NCI-H69 (cell line): ENCODE measurements around the gene CTDSP1.

Source experiments
- DNase-seq: peaks from one replicate; lab custom pipeline; 2025; lab: John Stamatoyannopoulos, UW

Gene CTDSP1

DNA sequence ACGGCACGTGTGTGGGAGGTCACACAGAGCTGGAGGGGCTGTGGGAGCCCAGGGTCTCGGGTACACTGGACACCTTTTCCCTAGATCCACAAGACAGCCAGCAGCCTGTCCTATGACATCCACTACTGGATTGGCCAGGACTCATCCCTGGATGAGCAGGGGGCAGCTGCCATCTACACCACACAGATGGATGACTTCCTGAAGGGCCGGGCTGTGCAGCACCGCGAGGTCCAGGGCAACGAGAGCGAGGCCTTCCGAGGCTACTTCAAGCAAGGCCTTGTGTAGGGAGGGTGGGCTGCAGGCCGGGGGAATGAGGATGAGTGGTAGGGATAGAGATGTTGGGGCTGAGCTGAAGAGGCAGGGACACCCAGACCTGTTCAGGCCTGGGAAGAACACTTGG lies 25.9 kb downstream of the CTDSP1 start:
- no peak for DNase-seq

DNA sequence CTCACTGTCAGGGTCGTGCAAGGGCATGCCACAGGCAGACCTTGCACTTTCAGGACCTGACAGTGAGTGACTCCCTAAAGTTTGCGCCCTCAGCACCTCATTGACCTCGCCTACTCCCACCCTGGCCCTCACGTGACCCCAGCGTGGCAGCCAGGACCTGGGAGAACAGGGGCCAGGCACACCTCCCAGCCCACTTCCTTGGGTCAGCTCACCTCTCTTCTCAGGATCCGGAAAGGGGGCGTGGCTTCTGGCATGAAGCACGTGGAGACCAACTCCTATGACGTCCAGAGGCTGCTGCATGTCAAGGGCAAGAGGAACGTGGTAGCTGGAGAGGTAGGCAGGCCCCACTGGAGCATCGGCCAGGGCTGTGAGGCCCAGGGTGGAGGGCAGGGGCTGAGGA lies 28.1 kb downstream of the CTDSP1 start:
- no peak for DNase-seq

DNA sequence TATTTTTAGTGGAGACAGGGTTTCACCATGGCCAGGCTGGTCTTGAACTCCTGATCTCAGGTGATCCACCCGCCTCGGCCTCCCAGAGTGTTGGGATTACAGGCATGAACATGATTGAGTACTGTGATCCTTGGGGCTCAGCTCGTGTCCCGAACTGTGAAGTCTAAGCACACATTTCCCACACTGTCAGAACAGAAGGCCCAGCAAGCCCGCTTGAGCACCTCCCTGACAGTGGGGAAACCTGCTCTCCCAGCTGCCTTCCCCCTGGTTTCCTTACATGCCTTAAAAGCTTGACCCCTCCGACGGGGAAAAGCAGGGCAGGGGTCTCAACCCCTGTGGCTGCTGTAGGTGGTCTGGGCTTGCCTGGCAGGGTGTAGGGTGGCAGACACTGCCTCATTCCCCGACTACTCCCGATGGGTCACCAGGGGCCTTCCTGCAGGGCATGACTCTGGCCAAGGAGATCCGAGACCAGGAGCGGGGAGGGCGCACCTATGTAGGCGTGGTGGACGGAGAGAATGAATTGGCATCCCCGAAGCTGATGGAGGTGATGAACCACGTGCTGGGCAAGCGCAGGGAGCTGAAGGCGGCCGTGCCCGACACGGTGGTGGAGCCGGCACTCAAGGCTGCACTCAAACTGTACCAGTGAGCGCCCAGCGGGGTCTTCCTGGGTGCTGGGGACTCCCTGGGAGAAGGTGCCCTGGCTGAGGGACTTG lies 29.3 kb downstream of the CTDSP1 start:
- DNase-seq = no peak

DNA sequence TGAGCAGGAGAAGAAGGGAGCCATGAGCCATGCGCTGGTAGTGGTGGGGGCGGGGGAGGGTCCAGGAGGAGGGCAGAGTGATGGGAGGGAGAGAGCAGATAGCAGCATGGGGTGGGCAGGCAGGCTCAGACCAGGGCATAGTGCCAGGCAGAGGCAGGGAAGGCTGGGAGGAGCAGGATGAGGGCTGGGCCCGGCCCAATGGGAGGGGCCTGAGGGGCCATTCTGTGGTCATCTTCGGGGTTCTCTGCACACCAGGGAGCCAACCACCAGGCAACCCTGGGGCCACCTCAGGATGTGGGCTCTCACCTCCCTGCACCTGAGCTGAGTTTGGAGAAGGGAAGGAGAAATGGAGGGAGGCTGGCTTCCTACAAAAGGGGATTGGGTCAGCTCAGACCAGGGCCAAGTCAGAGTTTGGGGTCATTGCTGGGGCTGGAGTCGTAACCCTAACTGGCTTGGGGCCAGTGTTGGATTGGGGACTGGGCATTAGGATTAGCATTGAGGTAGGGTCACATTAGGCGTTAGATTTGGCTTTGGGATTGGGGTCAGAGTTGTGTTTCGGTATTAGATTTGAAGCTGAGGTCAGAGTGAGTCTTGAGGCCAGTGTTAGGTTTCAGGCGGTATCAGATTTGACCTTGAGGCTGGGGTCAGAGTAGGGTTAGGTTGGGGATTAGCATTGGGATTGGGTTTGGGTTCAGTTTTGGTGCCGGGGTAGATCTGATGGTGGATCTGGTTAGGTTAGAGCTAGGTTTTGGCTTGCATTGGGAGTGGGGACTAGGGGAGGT lies 30.4 kb downstream of the CTDSP1 start:
- DNase-seq = peak; percentile 7

DNA sequence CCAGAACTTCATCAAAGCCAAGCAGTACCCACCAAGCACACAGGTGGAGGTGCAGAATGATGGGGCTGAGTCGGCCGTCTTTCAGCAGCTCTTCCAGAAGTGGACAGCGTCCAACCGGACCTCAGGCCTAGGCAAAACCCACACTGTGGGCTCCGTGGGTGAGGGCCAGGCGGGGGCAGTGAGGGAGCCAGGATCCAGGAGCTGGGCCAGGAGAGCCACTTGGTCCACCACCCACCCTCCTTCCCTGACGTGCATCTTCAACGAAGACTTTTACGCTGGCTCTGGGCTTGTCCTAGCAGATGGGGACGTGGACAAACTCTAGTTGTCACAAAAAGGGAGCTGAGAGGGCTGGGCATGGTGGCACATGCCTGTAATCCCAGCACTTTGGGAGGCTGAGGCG lies 31.1 kb downstream of the CTDSP1 start:
- no peak for DNase-seq

DNA sequence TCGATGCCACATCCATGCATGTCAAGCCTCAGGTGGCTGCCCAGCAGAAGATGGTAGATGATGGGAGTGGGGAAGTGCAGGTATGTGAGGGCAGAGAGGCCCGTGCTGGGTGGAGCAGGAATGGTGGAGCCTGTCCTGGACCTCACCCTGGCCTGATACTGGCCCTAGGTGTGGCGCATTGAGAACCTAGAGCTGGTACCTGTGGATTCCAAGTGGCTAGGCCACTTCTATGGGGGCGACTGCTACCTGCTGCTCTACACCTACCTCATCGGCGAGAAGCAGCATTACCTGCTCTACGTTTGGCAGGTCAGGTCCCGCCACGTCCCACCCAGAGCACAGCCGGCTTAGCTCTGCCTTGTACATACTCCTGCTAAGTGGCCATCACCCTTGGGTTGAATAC lies 32.2 kb downstream of the CTDSP1 start:
- no peak for DNase-seq

DNA sequence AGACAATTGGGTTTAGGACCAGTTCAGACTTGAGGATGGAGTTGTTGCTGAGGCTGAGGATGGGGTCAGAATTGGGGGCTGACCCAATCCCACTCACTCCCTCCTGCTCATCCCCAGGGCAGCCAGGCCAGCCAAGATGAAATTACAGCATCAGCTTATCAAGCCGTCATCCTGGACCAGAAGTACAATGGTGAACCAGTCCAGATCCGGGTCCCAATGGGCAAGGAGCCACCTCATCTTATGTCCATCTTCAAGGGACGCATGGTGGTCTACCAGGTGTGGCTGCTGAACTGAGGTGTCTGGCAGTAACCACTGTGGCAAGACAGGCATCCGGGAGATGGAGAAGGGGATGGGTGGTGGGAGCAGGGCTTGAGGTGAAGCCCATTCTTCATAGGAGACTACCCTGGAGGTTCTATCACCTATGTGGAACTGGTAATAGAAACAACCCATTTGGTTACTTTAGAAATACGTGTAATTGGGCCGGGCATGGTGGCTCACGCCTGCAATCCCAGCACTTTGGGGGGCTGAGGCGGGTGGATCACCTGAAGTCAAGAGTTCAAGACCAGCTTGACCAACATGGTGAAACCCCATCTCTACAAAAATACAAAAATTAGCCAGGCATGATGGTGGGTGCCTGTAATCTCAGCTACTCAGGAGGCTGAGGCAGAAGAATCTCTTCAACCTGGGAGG lies 33.2 kb downstream of the CTDSP1 start:
- DNase-seq = no peak

DNA sequence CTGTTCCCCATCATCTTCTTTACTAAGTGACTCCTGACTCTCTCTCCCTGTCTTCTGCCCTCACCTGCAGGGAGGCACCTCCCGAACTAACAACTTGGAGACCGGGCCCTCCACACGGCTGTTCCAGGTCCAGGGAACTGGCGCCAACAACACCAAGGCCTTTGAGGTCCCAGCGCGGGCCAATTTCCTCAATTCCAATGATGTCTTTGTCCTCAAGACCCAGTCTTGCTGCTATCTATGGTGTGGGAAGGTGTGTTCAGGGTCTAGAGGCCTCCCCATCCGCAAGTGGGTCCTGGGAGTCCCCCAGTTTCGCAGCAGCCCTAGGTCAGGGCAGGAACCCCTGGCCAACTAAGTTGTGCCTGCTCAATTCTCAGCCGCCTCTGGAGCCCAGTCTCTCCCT lies 34.8 kb downstream of the CTDSP1 start:
- no peak for DNase-seq

DNA sequence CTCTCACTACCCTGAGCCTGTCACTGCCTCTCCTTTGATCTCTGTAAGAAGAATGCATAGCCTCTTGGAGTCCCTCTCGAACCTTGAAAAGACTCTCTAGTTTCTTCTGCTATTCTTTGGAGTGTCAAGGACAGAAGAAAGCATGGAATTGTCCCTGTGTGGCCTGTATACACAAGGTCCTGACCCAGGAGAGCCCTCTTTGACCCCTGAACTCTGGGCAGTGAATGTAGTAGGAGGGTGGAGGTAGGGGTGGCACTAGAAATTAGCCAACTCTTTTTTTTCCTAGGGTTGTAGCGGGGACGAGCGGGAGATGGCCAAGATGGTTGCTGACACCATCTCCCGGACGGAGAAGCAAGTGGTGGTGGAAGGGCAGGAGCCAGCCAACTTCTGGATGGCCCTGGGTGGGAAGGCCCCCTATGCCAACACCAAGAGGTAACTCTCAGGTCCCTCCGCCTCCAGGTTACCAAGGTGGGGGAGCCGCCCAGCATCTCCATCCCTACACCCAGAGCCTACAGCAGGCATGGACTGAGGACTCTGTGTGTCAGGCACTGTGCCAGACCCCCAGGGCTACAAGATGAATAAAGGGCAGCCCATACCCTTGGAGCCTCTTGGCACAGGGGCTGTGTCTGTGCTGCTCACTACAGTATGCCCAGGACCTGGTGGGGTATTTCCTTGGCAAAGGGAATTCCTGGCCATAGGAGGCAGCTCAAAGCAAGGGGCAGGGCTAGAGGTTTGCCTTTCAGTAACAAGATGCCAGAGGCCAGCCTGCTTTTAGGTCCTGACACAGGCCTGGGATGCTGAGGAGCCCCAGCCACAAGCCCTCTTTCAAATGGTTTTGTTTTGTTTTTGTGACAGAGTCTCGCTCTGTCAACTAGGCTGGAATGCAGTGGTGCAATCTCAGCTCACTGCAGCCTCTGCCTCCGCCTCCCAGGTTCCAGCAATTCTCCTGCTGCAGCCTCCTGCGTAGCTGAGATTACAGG lies 35.6 kb downstream of the CTDSP1 start:
- no peak for DNase-seq

DNA sequence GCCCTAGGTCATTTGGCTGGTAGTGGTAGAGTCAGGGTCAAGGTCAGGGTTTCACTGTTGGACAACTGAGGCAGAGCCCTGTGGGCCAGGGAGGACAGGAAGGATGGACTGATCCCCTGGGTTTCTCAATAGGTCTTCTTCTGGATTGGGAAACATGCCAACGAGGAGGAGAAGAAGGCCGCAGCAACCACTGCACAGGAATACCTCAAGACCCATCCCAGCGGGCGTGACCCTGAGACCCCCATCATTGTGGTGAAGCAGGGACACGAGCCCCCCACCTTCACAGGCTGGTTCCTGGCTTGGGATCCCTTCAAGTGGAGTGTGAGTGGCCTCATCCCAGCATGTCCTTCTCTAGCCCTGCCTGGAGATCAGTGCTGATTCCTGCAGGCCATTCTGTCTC lies 37.3 kb downstream of the CTDSP1 start:
- no peak for DNase-seq

DNA sequence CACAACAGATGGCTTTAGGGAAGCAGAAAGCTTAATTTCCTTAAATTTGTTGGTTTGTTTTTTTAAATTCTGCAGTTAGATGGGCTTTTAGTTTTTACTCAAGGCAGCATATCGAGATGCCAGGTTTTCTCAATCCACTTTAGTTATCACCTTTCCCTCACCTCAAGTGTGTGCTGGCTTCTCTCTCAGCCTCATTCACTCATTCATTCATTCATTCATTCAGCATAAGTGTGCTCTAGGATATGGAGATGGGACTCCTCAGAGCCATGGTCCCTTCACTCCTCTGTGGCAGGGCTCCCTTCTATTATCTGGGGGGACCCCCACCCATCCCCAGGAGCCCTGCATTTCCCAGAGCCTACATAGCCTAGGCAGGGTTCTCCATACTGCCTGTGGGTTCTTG lies 38.3 kb downstream of the CTDSP1 start:
- DNase-seq = no peak

DNA sequence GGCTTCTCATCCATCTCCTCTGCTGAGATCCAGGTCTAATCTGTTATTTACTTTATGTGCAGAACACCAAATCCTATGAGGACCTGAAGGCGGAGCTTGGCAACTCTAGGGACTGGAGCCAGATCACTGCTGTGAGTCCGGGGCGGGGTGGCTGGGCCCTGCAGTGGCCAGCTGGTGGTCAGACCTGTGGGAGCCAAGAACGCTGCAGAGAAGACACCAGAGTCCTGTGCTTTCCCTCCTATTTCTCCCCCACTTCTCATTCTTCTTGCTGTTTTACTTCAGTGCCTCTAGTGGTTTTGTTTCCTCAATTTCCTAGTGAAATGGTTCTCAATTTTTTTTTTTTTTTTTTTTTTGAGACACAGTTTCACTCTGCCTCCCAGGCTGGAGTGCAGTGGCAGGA lies 38.9 kb downstream of the CTDSP1 start:
- peak; percentile 48 for DNase-seq

DNA sequence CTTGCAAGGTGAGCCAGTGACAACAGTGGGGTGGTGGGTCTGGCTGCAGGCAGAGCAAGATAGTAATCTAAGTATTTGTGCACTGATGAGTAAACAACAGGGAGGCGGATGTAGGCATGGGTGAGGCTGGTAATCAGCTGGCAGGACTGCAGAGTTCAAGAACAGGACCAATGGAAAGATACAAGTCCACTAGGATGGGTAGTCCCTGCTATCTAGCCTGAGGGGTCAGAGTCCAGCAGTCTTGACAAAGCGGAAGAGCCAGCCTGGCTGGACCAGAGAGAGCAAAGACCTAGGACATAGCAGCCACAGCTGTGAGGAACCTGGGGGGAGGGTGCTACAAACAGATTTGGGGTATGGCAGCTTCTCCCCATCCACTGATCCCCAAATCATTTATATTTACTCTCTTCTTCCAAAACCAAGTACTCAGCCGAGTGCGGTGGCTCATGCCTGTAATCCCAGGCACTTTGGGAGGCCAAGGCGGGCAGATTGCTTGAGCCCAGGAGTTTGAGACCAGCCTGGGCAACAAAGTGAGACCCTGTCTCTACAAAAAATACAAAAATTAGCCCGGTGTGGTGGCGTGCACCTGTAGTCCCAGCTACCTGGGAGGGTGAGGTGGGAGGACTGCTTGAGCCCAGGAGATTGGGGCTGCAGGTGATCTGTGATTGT lies 45.2 kb downstream of the CTDSP1 start:
- no peak for DNase-seq

DNA sequence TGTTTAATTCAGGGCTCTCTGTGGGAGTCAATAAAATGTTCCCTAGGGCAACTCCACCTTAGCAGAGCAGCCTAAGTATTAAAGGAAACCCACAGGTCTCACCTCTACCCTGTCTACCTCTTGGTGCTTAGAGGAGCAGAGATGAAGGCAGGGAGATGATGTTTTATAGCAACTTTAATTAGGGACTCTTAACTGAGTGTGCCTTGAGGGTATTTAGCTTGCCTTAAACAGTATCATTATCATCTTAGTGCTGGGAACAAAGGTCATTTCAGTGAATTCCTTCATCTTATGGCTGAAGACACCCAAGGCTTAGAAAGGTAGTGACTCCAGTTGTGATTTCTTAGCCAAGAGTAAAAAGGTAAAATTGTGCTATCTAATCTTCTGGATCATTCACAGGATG lies 45.9 kb downstream of the CTDSP1 start:
- DNase-seq = peak; percentile 65

DNA sequence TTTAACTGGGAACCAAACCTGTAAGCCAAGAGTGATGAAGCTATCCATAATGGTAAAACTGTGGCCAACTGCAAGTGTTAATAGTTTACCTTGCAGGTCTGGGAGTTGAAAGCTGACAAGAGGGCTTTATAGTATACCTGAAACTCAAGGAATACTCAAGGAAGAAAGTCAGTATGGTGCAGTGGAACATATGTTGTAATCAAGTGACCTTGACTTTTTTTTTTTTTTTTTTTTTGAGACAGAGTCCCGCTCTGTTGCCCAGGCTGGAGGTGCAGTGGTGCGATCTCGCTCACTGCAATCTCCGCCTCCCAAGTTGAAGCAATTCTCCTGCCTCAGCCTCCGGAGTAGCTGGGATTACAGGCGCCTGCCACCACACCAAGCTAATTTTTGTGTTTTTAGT lies 46.9 kb downstream of the CTDSP1 start:
- no peak for DNase-seq

DNA sequence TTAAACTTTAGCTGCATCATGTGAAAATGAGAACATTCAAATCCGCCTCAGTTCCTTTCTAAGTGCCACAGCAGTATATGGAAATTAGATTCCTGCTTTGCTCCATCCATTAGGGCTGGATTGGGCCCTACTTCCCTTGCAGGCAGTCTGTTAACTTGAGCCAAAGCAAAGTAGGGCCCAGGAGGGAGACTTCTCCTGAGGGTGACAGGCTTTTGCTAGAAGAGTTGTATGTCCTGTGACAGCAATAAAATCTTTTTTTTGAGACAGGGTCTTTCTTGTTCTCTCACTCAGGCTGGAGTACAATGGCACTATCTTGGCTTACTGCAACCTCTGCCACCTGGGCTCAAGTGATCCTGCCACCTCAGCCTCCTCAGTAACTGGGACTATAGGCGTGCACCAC lies 47.4 kb downstream of the CTDSP1 start:
- DNase-seq = no peak

DNA sequence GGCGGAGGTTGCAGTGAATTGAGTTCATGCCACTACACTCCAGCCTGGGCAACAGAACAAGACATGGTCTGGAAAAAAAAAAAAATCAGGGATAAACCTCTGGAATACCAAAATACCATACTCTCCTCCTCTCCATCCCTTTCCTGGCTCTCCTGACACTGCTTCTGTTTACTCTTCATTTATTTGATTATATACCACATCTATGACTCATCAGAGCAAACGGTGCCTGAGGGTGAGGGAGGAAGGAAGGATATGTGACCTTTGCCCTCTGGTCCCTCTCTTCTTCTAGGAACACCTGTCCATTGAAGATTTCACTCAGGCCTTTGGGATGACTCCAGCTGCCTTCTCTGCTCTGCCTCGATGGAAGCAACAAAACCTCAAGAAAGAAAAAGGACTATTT lies 49.3 kb downstream of the CTDSP1 start:
- DNase-seq = peak; percentile 89

DNA sequence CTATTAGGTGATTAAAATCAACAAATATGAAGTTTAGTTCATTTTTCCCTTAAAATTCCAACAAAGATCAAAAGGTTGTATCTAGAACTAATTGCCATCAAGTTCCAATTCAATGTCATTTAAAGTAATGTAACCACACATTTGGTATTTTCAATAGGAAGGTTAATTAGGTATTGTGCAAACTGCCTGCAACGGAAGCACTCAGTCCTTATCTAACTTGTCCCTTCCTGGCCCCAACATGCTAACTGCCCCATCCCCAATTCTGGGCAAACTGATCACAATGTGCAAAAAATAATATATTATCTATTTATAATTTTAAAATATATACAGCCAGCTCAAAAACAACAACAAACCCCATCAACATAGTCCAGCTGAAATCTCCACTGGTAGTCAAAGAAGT lies 52.4 kb downstream of the CTDSP1 start:
- no peak for DNase-seq
